Measurements from ENCODE around the gene EMILIN2. TPM values are rescaled to one million over a fixed set of nuclear protein-coding genes. Genes with fewer than 3 reads are reported as not detected.

Gene EMILIN2
- total and polyA plus RNA-seq, 9 of the 15 experiments (the other 6 are each of a cell fraction or from before 2014, with no cell fraction given) = 0.01 to 0.40 (median 0.19) TPM

- in situ Hi-C loops (cut with MboI) (no loop called here), intact Hi-C loops (cut with micrococcal nuclease) (no loop called here)
- Histone ChIP-seq H3K9ac (ENCODE audit: insufficient read depth in 1 of 2, low read depth in 2 of 2, low read length in 2 of 2) (0 out of 4 replicates have a peak overlapping the region, but pooled peaks of 1 of the 2 experiments have one; percentile 8), H3K4me2 (ENCODE audit: insufficient read depth, low read length) (no peak overlapping the region), H3K4me1 (replicated peaks in 1 of 2; ENCODE audit: control insufficient read depth in 2 of 2, insufficient read depth in 2 of 2, low read length in 2 of 2) (no peaks in the 10 kb centered on the region), H3K9me3 (replicated peaks; ENCODE audit: control insufficient read depth, insufficient read depth, low read depth, low read length) (no peaks in the 10 kb centered on the region), H2AFZ (ENCODE audit: low read depth, low read length) (no peak overlapping the region), H3K4me3 (no peak overlapping the region), H3K27ac (ENCODE audit: extremely low read depth, low read depth, low read length) (no peak overlapping the region), H3K9me1 (ENCODE audit: control insufficient read depth, insufficient read depth, low read length) (no peaks in the 10 kb centered on the region), H3K36me3 (ENCODE audit: control insufficient read depth, insufficient read depth, low read length) (peaks cover 82% of the 10 kb centered on the region; the same call in 2 of the 3 replicates), H3K27me3 (ENCODE audit: control insufficient read depth in 2 of 2, insufficient read depth in 2 of 2, low read length in 2 of 2) (no peaks in the 10 kb centered on the region), H4K20me1 (replicated peaks; ENCODE audit: control insufficient read depth, insufficient read depth, low read length) (no peaks in the 10 kb centered on the region), H3K79me2 (ENCODE audit: control insufficient read depth, insufficient read depth, low read length) (no peaks in the 10 kb centered on the region)
- BruUV-seq (replicated peaks) = no TSS peak
- DNase-seq (ENCODE audit: extremely low read depth in 1 of 4, low spot score in 3 of 4) (no peak), FAIRE-seq (no peak), ATAC-seq (no peak)
- ChIA-PET POLR2A (interaction anchor here (0.6 to 1.5 kb wide), 7 partner anchors 9 to 341 kb away, joined by 3 to 8 read pairs (median 3); no protein-coding TSS in a partner anchor), CTCF (ENCODE audit: low intra/inter-chr PET ratio) (no interaction called here)
- TF ChIP-seq ZNF609 (CRISPR knock-in tag; IDR thresholded peaks at IDR 0.05; ENCODE audit: borderline replicate concordance) (no peak), UBTF (IDR thresholded peaks at IDR 0.05; ENCODE audit: borderline replicate concordance in 1 of 2, low read depth in 2 of 2, low read length in 2 of 2) (no peak), ZBED1 (IDR thresholded peaks at IDR 0.05) (no peak), MED1 (CRISPR knock-in tag; IDR thresholded peaks at IDR 0.05; ENCODE audit: borderline replicate concordance) (no peak), BDP1 (IDR thresholded peaks at IDR 0.05; ENCODE audit: insufficient read depth, insufficient read length) (no peak), TCF7 (IDR thresholded peaks at IDR 0.05; ENCODE audit: borderline replicate concordance) (no peak), SAFB2 (IDR thresholded peaks at IDR 0.05; ENCODE audit: borderline replicate concordance, low read depth, low read length, severe bottlenecking) (no peak), HDGF (IDR thresholded peaks at IDR 0.05) (no peak), ARNT (IDR thresholded peaks at IDR 0.05) (no peak), TFE3 (CRISPR knock-in tag; IDR thresholded peaks at IDR 0.05) (no peak)
- 88% methylated on average over 10 of the region's 11 CpGs for WGBS (ENCODE audit: insufficient coverage, low coverage, missing lambda C conversion rate)
These were observed 73.2 kb downstream of the EMILIN2 start for GRCh38 chr18:2920027-2920426.
